ENCODE results near the gene IDI1. TPM values are rescaled to one million over a fixed set of nuclear protein-coding genes. Genes with fewer than 3 reads are reported as not detected.
"Not testable (repeated sequence)": the region's sequence is repeated elsewhere in the genome, so short reads cannot be mapped to it uniquely, and the experiment has no call there.

The IDI1 gene
- total RNA-seq, 1 donor from 2014 or later = 42.9 TPM

DNA sequence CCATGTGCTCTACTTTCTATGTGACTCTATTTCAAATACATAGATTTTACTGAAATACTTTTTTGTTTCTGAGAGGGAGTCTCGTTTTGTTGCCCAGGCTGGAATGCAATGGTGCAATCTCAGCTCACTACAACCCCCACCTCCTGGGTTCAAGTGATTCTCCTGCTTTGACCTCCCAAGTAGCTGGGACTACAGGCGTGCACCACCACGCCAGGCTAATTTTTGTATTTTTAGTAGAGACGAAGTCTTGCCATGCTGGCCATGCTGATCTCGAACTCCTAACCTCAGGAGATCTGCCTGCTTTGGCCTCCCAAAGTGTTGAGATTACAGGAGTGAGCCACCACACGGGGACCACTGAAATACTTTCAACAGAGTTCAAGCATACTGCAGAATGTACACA is 3.5 kb downstream of the IDI1 start:
- H3K4me3 Mint-ChIP-seq = peak overlapping the region; percentile 36
- no peak for DNase-seq (ENCODE audit: low spot score in 2 of 2, unreplicated experiment in 2 of 2)
- H3K9me3 Mint-ChIP-seq = no peaks in the 10 kb centered on the region
- TF ChIP-seq, protein P1, sequence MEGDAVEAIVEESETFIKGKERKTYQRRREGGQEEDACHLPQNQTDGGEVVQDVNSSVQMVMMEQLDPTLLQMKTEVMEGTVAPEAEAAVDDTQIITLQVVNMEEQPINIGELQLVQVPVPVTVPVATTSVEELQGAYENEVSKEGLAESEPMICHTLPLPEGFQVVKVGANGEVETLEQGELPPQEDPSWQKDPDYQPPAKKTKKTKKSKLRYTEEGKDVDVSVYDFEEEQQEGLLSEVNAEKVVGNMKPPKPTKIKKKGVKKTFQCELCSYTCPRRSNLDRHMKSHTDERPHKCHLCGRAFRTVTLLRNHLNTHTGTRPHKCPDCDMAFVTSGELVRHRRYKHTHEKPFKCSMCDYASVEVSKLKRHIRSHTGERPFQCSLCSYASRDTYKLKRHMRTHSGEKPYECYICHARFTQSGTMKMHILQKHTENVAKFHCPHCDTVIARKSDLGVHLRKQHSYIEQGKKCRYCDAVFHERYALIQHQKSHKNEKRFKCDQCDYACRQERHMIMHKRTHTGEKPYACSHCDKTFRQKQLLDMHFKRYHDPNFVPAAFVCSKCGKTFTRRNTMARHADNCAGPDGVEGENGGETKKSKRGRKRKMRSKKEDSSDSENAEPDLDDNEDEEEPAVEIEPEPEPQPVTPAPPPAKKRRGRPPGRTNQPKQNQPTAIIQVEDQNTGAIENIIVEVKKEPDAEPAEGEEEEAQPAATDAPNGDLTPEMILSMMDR (IDR thresholded peaks at IDR 0.05; ENCODE audit: unreplicated experiment) = no peak
- H3K4me1 Mint-ChIP-seq = peaks cover 32% of the 10 kb centered on the region
- no peaks in the 10 kb centered on the region for H3K27me3 Mint-ChIP-seq (ENCODE audit: low read depth)
- H3K36me3 Mint-ChIP-seq = peaks cover 12% of the 10 kb centered on the region
- peak overlapping the region; percentile 54 for H3K27ac Mint-ChIP-seq

DNA sequence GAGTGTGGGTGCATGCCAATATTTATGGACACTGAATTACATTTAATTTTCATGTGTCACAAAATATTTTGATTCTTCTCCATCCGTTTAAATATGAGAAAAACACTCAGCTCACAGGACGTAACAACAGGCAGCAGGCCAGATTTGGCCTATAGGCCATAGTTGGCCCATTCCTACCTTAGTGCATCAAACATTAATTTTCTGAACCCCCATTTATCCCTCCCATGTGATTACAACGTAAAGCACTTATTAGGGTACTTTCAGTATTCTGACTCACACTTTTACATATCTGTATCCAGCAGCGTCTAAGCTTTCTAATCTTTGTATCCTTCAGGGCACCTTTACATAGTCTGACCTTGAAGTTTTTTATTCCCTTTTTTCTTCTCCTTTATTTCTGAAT is 4.0 kb downstream of the IDI1 start:
- no peak for DNase-seq (ENCODE audit: low spot score in 2 of 2, unreplicated experiment in 2 of 2)
- TF ChIP-seq, protein P1 (IDR thresholded peaks at IDR 0.05; ENCODE audit: unreplicated experiment) = no peak
- H3K36me3 Mint-ChIP-seq = peaks cover 12% of the 10 kb centered on the region
- peak overlapping the region; percentile 54 for H3K27ac Mint-ChIP-seq
- peak overlapping the region; percentile 16 for H3K4me3 Mint-ChIP-seq
- H3K27me3 Mint-ChIP-seq (ENCODE audit: low read depth) = no peaks in the 10 kb centered on the region
- peaks cover 33% of the 10 kb centered on the region for H3K4me1 Mint-ChIP-seq
- no peaks in the 10 kb centered on the region for H3K9me3 Mint-ChIP-seq

DNA sequence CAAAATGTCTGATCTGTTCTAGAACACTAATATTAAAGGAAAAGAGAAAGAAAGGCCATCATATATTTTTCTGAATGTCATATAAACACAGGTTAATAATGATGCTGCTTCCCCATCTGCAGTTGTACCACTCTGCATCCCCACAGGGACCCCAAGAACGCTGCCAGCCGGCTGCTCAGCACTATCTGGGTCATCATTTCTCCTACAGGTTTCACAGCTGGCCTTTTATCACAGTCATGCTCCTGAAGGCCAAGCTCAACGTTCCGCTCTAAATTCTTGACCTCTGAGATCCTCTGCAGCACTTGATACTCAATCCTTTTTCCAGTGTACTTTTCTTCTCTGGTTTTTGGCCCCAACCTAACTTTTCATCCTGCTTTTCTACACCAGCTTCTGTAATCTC is 4.8 kb downstream of the IDI1 start:
- no peaks in the 10 kb centered on the region for H3K27me3 Mint-ChIP-seq (ENCODE audit: low read depth)
- peak overlapping the region; percentile 5 for H3K27ac Mint-ChIP-seq
- TF ChIP-seq, protein P1 (IDR thresholded peaks at IDR 0.05; ENCODE audit: unreplicated experiment) = no peak
- no peaks in the 10 kb centered on the region for H3K9me3 Mint-ChIP-seq
- no peak for DNase-seq (ENCODE audit: low spot score in 2 of 2, unreplicated experiment in 2 of 2)
- H3K4me1 Mint-ChIP-seq = peaks cover 33% of the 10 kb centered on the region
- H3K4me3 Mint-ChIP-seq = no peak overlapping the region
- H3K36me3 Mint-ChIP-seq = peaks cover 12% of the 10 kb centered on the region

DNA sequence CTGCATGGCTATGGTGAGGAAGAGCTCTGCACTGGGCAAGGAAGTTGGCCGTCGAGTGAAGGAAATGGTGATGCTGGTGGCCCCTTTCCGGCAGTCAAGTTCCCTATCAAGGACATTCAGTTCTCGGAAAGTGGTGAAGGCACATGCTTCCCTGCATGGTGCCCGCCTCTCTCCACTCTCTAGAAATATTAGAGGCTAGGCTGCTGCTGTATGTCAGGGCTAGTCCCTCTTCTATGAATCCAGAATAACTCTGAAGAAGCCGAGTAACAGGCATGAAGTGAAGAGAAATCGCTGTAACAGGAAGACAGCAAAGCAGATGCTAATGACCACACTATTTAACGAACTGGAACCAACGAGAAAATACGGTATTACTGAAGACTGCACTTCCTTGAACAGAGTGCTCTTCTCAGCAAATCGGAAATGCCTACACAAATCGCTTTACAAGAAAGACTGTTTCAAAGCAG is 5.4 kb downstream of the IDI1 start:
- no peak for DNase-seq (ENCODE audit: low spot score in 2 of 2, unreplicated experiment in 2 of 2)
- Mint-ChIP-seq H3K4me1 (peaks cover 33% of the 10 kb centered on the region), H3K27me3 (ENCODE audit: low read depth) (no peaks in the 10 kb centered on the region), H3K36me3 (peaks cover 12% of the 10 kb centered on the region), H3K4me3 (no peak overlapping the region), H3K27ac (peak overlapping the region; percentile 71), H3K9me3 (no peaks in the 10 kb centered on the region)
- TF ChIP-seq, protein P1 (IDR thresholded peaks at IDR 0.05; ENCODE audit: unreplicated experiment) = no peak

DNA sequence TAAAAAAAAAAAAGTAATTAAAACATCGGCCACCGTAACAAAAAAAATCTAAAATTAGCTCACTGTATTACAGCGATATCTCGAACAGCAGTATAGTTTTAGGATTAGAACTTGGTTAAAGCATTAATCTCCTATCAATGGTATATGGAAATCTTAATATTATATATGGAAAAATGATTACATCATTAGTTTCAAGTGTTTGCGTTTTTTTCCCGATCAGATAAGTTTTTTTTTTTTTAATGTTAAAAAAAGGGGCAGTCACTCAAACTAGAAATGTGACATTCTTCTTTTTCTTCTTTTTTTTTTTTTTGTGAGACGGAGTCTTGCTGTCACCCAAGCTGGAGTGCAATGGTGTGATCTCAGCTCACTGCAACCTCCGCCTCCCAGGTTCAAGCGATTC is 7.4 kb downstream of the IDI1 start:
- H3K4me3 Mint-ChIP-seq = no peak overlapping the region
- TF ChIP-seq, protein P1 (IDR thresholded peaks at IDR 0.05; ENCODE audit: unreplicated experiment) = no peak
- DNase-seq (ENCODE audit: low spot score in 2 of 2, unreplicated experiment in 2 of 2) = no peak

DNA sequence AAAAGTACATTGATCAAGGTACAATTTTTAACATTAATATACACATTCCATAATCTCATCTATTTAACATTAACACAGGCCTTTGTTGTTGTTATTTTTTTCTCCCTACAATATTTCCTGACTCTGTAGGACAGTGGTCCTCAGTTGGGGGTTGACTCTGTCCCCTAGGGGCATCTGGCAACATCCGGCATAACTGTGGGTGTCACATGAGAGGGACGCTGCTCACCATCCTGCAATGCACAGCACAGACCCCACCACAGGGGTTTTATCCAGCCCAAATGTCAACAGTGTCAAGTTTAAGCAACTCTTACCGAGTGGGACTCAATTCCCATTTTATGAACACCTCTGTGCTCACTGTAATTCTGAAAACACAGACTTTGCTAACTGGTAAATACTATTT is 8.8 kb downstream of the IDI1 start:
- no peaks in the 10 kb centered on the region for H3K27me3 Mint-ChIP-seq (ENCODE audit: low read depth)
- DNase-seq (ENCODE audit: low spot score in 2 of 2, unreplicated experiment in 2 of 2) = no peak
- peak overlapping the region; percentile 71 for H3K27ac Mint-ChIP-seq
- H3K9me3 Mint-ChIP-seq = no peaks in the 10 kb centered on the region
- peaks cover 18% of the 10 kb centered on the region for H3K36me3 Mint-ChIP-seq
- peaks cover 21% of the 10 kb centered on the region for H3K4me1 Mint-ChIP-seq
- TF ChIP-seq, protein P1 (IDR thresholded peaks at IDR 0.05; ENCODE audit: unreplicated experiment) = no peak
- no peak overlapping the region for H3K4me3 Mint-ChIP-seq

More for the DNA sequence above, 7.4 kb downstream of the IDI1 start:
- Mint-ChIP-seq H3K9me3 (no peaks in the 10 kb centered on the region), H3K27ac (no peak overlapping the region), H3K4me1 (peaks cover 24% of the 10 kb centered on the region), H3K27me3 (ENCODE audit: low read depth) (no peaks in the 10 kb centered on the region), H3K36me3 (peaks cover 18% of the 10 kb centered on the region)

DNA sequence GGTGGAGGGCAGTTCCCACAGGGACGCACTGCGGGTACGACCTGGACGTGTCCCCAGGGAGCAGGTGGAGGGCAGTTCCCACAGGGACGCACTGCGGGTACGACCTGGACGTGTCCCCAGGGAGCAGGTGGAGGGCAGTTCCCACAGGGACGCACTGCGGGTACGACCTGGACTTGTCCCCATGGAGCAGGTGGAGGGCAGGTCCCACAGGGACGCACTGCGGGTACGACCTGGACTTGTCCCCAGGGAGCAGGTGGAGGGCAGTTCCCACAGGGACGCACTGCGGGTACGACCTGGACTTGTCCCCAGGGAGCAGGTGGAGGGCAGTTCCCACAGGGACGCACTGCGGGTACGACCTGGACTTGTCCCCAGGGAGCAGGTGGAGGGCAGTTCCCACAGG is 10.2 kb downstream of the IDI1 start:
- DNase-seq (ENCODE audit: low spot score in 2 of 2, unreplicated experiment in 2 of 2); H3K9me3 Mint-ChIP-seq; H3K4me3 Mint-ChIP-seq; H3K4me1 Mint-ChIP-seq; H3K27me3 Mint-ChIP-seq (ENCODE audit: low read depth); H3K27ac Mint-ChIP-seq: not testable (repeated sequence)
- H3K36me3 Mint-ChIP-seq = peaks cover 18% of the 10 kb centered on the region

All from mesothelial cell of epicardium (in vitro differentiated cells).